GM18499 (cell line): ENCODE measurements around the gene OAS3.
"Not testable (repeated sequence)": the region's sequence is repeated elsewhere in the genome, so short reads cannot be mapped to it uniquely, and the experiment has no call there.

Experiments
- ATAC-seq: cut with Tn5 transposase; IDR thresholded peaks from one replicate; pipeline ENCODE4 v1.9.1; 2021; ENCODE audit warnings: moderate number of reproducible peaks; ENCODE audit not compliant: insufficient read depth, unreplicated experiment

Gene OAS3

DNA sequence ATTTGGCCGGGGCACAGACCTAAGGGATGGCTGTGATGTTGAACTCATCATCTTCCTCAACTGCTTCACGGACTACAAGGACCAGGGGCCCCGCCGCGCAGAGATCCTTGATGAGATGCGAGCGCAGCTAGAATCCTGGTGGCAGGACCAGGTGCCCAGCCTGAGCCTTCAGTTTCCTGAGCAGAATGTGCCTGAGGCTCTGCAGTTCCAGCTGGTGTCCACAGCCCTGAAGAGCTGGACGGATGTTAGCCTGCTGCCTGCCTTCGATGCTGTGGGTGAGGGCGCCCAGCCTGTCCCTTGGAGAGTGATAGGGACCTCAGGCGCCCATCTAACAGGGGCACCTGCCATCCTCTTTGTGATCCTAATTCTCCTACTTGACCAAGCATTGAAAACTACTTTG is 12.4 kb downstream of the OAS3 start:
- ATAC-seq, result no peak

DNA sequence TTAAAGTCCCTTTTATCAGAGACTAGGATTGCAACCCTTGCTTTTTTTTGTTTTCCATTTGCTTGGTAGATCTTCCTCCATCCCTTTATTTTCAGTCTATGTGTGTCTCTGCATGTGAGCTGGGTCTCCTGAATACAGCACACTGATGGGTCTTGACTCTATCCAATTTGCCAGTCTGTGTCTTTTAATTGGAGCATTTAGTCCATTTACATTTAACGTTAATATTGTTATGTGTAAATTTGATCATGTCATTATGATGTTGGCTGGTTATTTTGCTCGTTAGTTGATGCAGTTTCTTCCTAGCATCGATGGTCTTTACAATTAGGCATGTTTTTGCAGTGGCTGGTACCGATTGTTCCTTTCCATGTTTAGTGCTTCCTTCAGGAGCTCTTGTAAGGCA is 18.9 kb downstream of the OAS3 start:
- ATAC-seq, result not testable (repeated sequence)

DNA sequence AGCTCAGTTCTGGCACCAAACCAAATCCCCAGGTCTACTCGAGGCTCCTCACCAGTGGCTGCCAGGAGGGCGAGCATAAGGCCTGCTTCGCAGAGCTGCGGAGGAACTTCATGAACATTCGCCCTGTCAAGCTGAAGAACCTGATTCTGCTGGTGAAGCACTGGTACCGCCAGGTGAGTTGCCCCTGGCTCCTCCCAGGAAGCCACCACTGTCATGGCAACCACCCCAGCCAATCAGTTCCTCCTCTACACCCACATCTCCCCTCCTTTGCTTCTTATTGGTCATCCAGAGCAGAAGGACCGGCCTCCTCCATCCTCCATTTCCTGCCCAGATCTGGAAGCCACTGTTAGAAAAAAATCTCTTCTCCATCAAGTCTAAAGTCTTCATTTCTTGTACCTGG is 22.8 kb downstream of the OAS3 start:
- ATAC-seq, result no peak

DNA sequence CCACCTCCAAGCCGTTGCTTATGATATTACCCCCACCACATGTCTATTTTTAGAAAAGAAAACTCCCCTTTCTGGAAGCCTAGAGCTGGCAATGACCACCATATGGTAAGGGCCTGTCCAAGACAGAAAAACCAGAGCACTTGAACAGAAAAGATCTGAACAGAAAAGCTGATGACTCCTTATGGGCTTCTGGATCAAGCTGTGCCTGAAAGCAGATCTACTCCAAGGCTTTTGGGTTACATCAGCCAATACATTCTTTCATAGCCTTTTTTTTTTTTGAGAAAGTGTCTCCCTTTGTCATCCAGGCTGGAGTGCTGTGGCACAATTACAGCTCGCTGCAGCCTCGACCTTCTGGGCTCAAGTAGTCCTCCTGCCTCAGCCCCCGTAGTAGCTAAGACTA is 23.3 kb downstream of the OAS3 start:
- no peak for ATAC-seq

DNA sequence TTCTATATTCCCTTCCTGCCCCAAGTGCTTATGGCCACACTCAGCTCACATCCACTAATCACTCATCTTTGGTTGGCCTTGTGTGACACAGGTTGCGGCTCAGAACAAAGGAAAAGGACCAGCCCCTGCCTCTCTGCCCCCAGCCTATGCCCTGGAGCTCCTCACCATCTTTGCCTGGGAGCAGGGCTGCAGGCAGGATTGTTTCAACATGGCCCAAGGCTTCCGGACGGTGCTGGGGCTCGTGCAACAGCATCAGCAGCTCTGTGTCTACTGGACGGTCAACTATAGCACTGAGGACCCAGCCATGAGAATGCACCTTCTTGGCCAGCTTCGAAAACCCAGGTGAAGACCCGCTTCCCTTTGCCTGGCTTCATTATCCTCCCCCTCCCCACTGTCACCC is 24.3 kb downstream of the OAS3 start:
- no peak for ATAC-seq

DNA sequence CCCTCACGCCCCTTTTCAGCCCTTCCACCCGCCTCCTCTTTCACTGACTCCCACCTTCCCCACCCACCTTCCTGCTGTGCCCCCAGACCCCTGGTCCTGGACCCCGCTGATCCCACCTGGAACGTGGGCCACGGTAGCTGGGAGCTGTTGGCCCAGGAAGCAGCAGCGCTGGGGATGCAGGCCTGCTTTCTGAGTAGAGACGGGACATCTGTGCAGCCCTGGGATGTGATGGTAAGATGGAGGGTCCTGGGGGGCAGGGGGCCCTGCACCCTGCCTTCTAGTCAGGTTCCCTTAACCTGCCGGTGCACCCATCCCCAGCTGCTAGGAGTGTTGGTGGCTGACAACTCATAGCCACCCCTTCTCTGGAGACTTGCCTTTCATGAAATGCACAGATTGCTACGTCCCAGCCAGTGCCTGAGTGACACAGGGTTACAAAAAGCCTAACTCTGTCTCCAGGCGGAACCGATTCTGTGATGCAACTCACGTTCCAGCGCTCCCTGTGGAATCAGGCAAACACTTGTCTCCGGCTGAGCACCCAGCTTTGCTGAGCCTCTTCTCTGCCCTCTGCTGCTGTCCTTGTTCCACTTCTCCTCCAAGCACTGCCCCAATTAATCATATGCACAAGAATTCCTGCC is 25.1 kb downstream of the OAS3 start:
- no peak for ATAC-seq

DNA sequence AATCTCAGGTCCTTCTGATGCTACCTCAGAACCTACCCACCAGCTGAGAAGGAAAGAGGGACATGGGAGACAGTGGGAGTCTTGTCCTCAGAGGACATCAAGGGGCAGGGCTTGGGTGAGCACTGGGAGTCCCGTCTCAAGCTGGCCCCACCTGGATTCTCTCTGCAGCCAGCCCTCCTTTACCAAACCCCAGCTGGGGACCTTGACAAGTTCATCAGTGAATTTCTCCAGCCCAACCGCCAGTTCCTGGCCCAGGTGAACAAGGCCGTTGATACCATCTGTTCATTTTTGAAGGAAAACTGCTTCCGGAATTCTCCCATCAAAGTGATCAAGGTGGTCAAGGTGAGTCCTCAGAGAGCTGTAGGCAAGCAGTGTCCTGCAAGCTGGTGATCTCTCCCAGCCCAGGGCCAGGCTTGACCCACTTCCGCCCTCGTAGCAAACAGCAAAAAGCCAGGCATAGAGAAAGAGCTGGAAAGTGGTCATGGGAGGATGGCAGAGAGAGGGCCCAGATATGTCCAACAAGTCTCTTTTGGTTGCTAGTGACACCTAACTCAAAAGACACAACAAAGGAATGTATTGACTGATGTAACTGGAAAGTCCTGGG is 25.9 kb downstream of the OAS3 start:
- ATAC-seq, result no peak

DNA sequence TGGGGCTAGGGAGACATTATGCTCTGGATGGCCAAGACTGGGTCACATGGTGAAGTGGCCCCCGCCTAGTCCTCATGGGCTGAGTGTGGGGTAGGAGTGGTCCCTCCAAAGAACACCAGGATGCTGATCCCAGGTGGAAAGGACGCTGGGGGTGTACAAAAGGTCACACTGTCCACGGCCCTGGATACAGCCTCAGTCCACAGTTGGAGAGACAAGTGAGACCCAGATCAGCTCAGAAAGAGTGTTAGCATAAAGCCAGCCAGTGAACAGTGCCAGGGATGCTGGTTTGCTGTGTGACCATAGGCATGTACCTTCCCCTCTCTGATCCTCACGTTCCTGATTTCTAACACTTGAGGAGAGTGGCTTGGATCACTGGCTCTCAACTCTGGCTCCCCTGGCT is 26.6 kb downstream of the OAS3 start:
- ATAC-seq, result no peak

DNA sequence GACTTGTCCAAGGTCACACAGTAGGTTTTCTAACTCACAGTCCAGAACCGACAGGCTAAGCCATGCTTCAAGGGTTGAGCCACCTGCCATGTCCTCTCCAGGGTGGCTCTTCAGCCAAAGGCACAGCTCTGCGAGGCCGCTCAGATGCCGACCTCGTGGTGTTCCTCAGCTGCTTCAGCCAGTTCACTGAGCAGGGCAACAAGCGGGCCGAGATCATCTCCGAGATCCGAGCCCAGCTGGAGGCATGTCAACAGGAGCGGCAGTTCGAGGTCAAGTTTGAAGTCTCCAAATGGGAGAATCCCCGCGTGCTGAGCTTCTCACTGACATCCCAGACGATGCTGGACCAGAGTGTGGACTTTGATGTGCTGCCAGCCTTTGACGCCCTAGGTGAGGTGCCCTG is 27.4 kb downstream of the OAS3 start:
- ATAC-seq, result no peak

DNA sequence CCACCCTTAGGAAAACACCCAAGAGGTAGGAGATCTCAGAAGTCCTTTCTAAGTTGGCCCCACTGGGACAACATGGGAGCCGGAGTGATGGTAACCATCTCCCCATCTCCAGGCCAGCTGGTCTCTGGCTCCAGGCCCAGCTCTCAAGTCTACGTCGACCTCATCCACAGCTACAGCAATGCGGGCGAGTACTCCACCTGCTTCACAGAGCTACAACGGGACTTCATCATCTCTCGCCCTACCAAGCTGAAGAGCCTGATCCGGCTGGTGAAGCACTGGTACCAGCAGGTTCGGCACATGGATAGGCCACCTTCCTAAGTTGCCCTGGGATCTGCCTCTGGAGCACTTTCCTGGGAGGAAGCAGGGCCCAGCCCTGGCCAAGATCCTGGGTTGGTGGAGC is 29.0 kb downstream of the OAS3 start:
- no peak for ATAC-seq

DNA sequence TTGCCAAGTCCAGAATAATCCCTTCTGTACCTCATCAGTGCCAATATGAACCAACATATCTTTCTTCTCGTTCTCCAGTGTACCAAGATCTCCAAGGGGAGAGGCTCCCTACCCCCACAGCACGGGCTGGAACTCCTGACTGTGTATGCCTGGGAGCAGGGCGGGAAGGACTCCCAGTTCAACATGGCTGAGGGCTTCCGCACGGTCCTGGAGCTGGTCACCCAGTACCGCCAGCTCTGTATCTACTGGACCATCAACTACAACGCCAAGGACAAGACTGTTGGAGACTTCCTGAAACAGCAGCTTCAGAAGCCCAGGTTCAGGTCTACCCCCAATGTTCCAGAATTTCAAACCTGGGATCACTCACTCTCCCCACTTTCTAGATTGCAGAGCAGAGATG is 29.6 kb downstream of the OAS3 start:
- ATAC-seq, result no peak

DNA sequence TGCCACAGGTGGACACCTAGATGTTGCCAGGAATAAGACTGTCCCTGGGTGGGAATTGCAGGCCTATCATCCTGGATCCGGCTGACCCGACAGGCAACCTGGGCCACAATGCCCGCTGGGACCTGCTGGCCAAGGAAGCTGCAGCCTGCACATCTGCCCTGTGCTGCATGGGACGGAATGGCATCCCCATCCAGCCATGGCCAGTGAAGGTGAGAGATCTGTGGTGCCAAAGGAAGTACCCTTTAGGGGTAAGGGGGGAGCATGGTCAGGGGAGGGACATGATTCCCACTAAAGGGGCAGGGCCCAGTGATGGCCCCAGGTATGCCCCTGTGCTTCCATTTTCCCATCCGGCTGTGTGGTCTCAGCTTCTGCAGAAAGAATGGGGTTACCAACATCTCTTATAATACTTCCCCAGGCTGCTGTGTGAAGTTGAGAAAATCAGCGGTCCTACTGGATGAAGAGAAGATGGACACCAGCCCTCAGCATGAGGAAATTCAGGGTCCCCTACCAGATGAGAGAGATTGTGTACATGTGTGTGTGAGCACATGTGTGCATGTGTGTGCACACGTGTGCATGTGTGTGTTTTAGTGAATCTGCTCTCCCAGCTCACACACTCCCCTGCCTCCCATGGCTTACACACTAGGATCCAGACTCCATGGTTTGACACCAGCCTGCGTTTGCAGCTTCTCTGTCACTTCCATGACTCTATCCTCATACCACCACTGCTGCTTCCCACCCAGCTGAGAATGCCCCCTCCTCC is 31.5 kb downstream of the OAS3 start:
- no peak for ATAC-seq

DNA sequence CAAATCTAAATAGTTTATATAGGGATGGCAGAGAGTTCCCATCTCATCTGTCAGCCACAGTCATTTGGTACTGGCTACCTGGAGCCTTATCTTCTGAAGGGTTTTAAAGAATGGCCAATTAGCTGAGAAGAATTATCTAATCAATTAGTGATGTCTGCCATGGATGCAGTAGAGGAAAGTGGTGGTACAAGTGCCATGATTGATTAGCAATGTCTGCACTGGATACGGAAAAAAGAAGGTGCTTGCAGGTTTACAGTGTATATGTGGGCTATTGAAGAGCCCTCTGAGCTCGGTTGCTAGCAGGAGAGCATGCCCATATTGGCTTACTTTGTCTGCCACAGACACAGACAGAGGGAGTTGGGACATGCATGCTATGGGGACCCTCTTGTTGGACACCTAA is 32.1 kb downstream of the OAS3 start:
- ATAC-seq, result no peak

DNA sequence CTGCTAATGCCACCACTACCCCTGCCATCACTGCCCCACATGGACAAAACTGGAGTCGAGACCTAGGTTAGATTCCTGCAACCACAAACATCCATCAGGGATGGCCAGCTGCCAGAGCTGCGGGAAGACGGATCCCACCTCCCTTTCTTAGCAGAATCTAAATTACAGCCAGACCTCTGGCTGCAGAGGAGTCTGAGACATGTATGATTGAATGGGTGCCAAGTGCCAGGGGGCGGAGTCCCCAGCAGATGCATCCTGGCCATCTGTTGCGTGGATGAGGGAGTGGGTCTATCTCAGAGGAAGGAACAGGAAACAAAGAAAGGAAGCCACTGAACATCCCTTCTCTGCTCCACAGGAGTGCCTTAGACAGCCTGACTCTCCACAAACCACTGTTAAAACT is 33.0 kb downstream of the OAS3 start:
- ATAC-seq, result no peak

DNA sequence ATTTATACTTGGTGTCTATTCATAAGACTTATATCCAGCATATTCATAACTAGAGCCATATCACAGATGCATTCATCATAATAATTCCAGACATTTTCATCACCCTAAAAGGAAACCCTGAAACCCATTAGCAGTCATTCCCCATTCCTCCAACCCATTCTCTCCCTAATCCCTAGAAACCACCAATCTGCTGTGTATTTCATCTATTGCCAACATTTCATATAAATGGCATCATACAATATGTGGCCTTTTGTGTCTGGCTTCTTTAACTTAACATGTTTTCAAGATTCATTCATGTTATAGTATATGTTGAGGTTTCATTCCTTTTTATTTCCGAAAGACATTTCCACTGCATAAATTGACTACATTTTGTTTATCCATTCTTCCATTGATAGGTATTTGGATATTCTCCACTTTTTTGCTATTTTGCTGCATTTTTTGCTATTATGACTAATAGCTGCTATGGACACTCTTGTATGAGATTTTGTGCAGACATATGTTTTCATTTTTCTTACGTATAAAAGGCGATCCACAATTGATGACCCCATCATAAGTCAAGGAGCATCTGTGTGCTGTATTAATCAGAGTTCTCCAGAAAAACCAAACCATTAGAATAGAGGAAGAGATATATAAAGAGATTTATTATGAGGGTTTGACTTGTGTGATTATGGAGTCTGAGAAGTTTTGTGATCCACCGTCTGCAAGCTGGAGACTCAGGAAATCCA is 34.9 kb downstream of the OAS3 start:
- no peak for ATAC-seq

DNA sequence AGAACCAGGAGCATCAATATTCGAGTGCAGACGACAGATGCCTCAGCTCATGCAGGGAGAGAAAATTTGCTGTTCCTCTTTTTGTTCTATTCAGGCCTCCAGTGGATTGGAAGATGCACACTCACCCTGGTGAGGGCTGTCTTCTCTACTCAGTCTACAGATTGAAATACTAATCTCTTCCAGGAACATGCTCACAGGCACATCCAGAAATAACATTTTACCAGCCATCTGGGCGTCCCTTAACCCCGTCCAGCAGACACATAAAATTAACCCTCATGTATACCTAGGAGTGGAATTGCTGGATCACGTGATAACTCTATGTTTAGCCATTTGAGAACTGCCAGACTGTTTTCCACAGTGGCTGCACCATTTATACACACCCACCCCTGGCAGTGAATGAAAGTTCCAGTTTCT is 35.6 kb downstream of the OAS3 start:
- no peak for ATAC-seq

DNA sequence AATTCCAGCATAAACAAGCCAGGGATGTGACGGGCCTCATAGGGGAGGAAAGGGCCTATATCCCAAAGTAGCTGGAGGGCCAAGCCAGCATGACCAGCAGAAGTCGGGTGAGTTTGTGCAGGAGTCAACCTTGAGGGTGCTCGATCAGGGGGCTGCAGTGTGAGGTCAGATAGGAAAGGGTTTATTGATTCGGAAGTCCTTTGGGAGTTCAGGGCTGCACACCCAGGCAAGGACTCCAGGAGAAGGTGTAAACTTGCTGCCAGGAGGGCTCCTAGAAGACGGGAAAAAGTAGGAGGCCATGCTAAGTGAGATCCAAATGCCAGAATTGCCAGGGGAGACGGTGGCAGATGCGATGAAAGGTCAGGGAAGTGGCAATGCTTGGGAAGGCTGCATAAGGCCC is 36.6 kb downstream of the OAS3 start:
- ATAC-seq, result no peak

DNA sequence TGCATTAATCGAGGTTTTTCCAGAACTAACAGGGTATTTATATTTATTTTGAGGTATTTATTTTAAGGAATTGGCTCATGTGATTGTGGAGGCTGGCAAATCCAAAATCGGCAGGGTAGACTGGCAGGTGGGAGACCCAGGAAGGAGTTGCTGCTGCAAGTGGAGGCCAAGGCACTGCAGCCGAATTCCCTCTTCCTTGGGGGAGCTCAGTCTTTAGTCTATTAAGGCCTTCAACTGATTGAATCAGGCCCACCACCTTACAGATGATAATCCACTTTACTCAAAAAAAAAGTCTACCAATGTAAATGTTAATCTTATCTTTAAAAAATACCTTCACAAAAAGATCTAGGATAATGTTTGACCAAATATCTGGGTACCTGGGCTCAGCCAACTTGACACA is 38.9 kb downstream of the OAS3 start:
- no peak for ATAC-seq

DNA sequence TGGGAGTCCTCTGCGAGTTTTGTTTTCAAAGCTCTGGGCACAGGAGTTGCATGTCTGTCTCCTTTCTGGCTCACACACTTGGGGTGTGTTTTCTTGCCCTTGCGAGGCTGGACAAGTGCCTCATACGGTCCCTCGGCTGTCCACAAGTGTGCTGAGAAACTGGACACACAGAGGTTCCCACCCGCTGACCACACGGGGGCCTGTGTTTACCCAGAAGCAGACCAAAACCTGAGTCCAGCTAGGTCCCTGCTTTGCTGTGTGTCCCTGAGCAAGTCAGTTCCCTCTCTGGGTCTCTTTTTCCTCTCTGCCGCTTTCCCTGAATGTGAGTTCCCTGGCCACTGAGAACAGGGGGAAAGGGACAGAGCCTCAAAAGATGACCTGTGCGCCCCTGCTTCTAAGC is 39.4 kb downstream of the OAS3 start:
- no peak for ATAC-seq

DNA sequence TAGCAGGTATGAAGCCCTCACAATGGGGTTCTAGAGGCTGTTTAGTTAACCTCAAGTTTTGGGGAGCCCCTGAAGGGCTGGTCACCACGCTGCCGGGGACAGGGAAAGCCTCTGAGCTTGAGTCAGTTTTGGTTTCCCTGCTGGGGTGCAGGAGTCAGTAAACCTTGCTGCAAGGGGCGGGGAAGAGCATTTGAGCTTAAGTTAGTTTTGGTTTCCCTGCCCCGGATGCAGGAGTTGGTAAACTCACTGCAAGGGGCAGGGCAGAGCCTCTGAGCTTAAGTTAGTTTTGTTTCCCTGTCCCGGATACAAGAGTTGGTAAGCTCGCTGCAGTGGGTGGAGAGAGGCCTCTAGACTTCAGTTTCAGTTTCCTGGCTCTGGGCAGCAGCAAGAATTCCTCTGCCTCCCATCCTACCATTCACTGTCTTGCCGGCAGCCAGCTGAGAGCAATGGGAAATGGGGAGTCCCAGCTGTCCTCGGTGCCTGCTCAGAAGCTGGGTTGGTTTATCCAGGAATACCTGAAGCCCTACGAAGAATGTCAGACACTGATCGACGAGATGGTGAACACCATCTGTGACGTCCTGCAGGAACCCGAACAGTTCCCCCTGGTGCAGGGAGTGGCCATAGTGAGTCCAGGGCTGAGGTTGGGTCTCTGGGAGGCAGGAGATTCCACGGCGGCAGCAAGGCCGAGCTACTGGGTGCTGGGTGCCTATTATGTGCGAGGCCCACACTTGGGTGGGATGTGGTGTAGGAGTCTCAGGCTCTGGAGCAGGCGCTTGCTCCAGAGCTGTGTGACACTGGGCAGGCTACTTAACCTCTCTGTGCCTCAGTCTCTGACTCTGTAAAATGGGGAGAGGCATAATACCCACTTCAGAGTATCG is 40.1 kb downstream of the OAS3 start, which contains the start of gene OAS2:
TSS of gene OAS2 (plus strand) at position 357 of the 878 bp plus-strand sequence. CDS start at position 447, 90 bp downstream.
- ATAC-seq, result peak; percentile 75
